Peyer's patch (tissue), 4 donors: Measurements from ENCODE around the gene PHF23.

Experiments used
- CTCF ChIP-seq, 6 experiments: fragments of 450-650 bp in 4 of 6; fragments of 200-600 bp in 2 of 6; sonication (generic) in 1 of 6; IDR thresholded peaks; one replicate each; pipeline ENCODE4 v1.5.1; 2017 to 2019; ENCODE audit warnings: antibody characterized with exemption in 6 of 6, mild to moderate bottlenecking in 3 of 6, moderate library complexity in 1 of 6
- POLR2A ChIP-seq, 2 donors: fragments of 450-650 bp; IDR thresholded peaks; one replicate each; pipeline ENCODE4 v1.5.1; 2017; ENCODE audit warnings: antibody characterized with exemption in 2 of 2, mild to moderate bottlenecking in 2 of 2, moderate library complexity in 2 of 2

GRCh38 chr17:7262192-7262934 lies 23.1 kb upstream of the PHF23 start, which contains the start of gene CLDN7:
- TF ChIP-seq CTCF (IDR thresholded peaks at IDR 0.05) (peak in 3 of 6 experiments; percentile 32 to 51 (median 43)), POLR2A (IDR thresholded peaks at IDR 0.05) (peak; percentile 98)
